ENCODE data around the gene ZFYVE26.

The ZFYVE26 gene

GRCh38 chr14:67815573-67816225 lies 691 bp downstream of the ZFYVE26 start:
- no peak for DNase-seq

GRCh38 chr14:67814821-67815220 lies 1.6 kb downstream of the ZFYVE26 start:
- no peak for DNase-seq

GRCh38 chr14:67806246-67806645 lies 10.1 kb downstream of the ZFYVE26 start:
- DNase-seq = no peak

- no peak for DNase-seq
Measured at GRCh38 chr14:67800743-67801142, 15.6 kb downstream of the ZFYVE26 start.

- no peak for DNase-seq
Measured at GRCh38 chr14:67798731-67799130, 17.7 kb downstream of the ZFYVE26 start.

- no peak for DNase-seq
Measured at GRCh38 chr14:67787673-67788072, 28.7 kb downstream of the ZFYVE26 start.

GRCh38 chr14:67785270-67786109 lies 30.9 kb downstream of the ZFYVE26 start:
- no peak for DNase-seq

GRCh38 chr14:67784244-67784823 lies 32.1 kb downstream of the ZFYVE26 start:
- no peak for DNase-seq

- DNase-seq = no peak
Measured at GRCh38 chr14:67782090-67782489, 34.3 kb downstream of the ZFYVE26 start.

GRCh38 chr14:67778792-67779191 lies 37.6 kb downstream of the ZFYVE26 start:
- DNase-seq = no peak

- DNase-seq = no peak
Measured at GRCh38 chr14:67776653-67777322, 39.6 kb downstream of the ZFYVE26 start.

GRCh38 chr14:67773844-67774377 lies 42.5 kb downstream of the ZFYVE26 start:
- DNase-seq = no peak

GRCh38 chr14:67768219-67768618 lies 48.2 kb downstream of the ZFYVE26 start:
- no peak for DNase-seq

- no peak for DNase-seq
Measured at GRCh38 chr14:67766035-67766680, 50.2 kb downstream of the ZFYVE26 start.

- no peak for DNase-seq
Measured at GRCh38 chr14:67765192-67765834, 51.1 kb downstream of the ZFYVE26 start.

- no peak for DNase-seq
Measured at GRCh38 chr14:67764496-67764895, 51.9 kb downstream of the ZFYVE26 start.

- DNase-seq = no peak
Measured at GRCh38 chr14:67763158-67763822, 53.1 kb downstream of the ZFYVE26 start.

GRCh38 chr14:67762051-67762450 lies 54.3 kb downstream of the ZFYVE26 start:
- no peak for DNase-seq

GRCh38 chr14:67759916-67760315 lies 56.5 kb downstream of the ZFYVE26 start:
- no peak for DNase-seq

- no peak for DNase-seq
Measured at GRCh38 chr14:67757175-67757574, 59.2 kb downstream of the ZFYVE26 start.

- DNase-seq = no peak
Measured at GRCh38 chr14:67756496-67756895, 59.9 kb downstream of the ZFYVE26 start.
